Measurements from ENCODE around the gene ECHDC3.

DNA sequence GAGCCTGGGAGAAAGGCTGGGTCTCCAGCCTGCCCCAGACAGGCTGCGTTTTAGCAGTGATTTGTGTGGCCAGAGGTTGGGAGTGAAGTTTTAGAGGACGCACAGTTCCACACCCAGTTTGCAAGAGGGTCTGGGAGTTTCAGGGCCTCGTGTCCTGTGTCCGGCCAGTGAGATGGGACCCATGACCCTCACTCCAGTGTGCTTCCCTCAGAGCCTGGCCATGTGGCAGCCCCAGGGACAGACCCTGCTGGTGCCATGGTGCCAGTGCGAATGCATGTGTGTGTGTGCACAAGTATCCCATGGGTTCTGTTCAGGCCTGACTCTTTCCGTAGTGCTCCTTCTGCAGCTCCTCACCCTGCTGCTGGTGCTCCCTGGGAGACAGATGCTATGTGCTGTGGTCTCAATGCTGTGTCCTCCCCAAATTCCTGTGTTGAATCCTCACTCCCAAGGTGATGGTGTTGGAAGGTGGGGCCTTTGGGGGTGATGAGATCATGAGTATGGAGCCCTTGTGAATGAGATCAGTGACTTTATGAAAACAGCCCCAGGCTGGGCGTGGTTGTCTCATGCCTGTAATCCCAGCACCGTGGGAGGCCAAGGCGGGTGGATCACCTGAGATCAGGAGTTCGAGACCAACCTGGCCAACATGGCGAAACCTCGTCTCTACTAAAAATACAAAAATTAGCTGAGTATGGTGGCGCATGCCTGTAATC lies 16.5 kb downstream of the ECHDC3 start:
- TF ChIP-seq, protein P1, sequence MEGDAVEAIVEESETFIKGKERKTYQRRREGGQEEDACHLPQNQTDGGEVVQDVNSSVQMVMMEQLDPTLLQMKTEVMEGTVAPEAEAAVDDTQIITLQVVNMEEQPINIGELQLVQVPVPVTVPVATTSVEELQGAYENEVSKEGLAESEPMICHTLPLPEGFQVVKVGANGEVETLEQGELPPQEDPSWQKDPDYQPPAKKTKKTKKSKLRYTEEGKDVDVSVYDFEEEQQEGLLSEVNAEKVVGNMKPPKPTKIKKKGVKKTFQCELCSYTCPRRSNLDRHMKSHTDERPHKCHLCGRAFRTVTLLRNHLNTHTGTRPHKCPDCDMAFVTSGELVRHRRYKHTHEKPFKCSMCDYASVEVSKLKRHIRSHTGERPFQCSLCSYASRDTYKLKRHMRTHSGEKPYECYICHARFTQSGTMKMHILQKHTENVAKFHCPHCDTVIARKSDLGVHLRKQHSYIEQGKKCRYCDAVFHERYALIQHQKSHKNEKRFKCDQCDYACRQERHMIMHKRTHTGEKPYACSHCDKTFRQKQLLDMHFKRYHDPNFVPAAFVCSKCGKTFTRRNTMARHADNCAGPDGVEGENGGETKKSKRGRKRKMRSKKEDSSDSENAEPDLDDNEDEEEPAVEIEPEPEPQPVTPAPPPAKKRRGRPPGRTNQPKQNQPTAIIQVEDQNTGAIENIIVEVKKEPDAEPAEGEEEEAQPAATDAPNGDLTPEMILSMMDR (conservative IDR thresholded peaks at IDR 0.05): no peak
- TF ChIP-seq ZFX (IDR thresholded peaks at IDR 0.05): no peak
